GM19240 (cell line): ENCODE measurements around the gene NLRP3.

Source experiments
- DNase-seq: peaks from one replicate; pipeline ENCODE4 v3.0.0; 2011; ENCODE audit warnings: low spot score; ENCODE audit not compliant: insufficient read length

NLRP3 gene

GRCh38 chr1:247435759-247436147 lies 19.8 kb downstream of the NLRP3 start:
- DNase-seq, result no peak

GRCh38 chr1:247437551-247438505 lies 21.9 kb downstream of the NLRP3 start:
- no peak for DNase-seq

- DNase-seq, result peak; percentile 46
Observed at GRCh38 chr1:247440001-247440620, 24.1 kb downstream of the NLRP3 start.

DNA sequence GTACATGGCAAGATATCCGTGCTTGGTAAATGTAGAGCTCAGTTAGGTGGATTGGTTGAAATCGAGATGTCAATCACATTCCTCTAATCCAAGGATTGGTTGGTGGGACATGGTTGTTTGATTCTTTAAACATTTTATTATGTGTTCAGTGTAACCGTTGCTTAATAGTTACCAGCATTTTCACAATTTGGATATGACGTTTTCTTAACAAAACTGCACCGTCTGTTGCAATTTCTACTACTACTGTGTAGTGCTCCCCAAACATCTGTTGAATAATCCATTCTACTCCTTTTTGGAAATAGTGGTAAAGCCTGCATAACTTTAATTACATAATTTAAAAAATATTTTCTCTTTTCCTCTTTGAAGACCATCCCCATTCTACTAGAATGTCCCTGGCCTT lies 25.6 kb downstream of the NLRP3 start:
- no peak for DNase-seq

- no peak for DNase-seq
Observed at GRCh38 chr1:247442164-247442563, 26.2 kb downstream of the NLRP3 start.

DNA sequence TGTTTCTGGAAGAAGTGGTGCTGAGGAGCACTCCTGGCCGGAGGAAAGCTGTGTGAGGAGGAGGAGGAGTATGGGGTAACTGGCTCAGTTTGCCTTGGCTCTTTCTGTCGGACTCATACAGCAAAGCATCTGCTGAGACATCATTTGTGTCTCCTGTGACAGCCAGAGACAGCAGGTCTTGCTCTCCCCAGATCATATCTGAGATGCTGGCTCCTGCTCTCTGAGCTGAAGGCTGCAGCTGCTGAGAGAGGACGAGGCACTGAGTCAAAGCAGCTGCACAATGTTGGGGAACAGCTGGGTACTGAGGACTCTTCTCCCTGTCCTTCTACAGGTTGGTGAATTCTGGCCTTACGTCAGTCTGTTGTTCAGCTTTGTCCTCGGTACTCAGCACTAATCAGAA lies 27.7 kb downstream of the NLRP3 start:
- no peak for DNase-seq

DNA sequence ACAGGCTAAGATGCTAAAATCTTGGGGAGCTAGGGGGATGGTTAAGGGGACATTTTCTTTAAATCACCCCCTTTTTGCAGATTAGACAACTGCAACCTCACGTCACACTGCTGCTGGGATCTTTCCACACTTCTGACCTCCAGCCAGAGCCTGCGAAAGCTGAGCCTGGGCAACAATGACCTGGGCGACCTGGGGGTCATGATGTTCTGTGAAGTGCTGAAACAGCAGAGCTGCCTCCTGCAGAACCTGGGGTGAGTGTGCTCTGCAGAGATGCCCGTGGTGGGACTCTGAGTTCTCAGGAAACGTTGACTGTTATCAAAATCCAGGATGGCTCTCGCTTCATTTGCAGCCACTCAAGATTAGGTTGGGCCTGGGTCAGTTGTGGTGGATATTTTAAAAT lies 28.6 kb downstream of the NLRP3 start:
- DNase-seq, result no peak

DNA sequence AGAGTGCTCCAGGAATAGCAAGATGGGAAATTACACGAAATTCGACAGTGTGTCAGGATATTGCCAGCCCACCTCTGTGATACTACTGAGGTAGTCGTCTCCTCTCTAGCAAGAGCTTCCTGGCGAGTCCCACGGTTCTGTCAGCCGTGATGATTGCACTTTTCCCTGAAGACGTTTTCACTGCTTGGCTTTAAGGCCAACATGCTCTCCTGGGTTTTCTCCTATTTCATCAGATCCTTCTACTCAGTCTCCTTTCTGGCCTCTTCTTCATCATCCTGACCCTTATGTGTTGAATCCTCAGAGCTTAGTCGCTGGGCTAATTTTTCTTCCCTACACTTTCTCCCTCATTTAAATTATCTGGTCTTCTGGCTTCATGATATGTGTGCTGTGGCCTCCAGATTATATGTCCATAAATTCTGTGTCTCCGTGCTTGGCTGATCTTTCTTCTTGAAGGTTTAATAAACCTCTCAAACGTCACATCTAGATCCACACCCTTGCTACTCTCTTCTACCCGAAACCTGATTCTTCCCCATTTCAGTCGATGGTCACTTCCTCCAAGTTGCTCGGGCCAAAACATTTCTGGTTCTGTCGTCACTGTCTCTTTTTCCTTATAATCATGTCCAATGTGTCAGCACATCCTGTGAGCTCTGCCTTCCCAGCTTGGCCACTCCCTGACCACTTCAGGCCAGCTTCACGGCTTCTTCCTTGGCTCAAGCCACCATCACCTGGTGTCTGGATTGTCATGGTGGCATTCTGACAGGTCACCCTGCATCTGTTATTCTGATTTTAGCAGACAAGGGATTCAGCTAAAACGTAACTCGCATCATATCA lies 29.8 kb downstream of the NLRP3 start:
- DNase-seq, result no peak

DNA sequence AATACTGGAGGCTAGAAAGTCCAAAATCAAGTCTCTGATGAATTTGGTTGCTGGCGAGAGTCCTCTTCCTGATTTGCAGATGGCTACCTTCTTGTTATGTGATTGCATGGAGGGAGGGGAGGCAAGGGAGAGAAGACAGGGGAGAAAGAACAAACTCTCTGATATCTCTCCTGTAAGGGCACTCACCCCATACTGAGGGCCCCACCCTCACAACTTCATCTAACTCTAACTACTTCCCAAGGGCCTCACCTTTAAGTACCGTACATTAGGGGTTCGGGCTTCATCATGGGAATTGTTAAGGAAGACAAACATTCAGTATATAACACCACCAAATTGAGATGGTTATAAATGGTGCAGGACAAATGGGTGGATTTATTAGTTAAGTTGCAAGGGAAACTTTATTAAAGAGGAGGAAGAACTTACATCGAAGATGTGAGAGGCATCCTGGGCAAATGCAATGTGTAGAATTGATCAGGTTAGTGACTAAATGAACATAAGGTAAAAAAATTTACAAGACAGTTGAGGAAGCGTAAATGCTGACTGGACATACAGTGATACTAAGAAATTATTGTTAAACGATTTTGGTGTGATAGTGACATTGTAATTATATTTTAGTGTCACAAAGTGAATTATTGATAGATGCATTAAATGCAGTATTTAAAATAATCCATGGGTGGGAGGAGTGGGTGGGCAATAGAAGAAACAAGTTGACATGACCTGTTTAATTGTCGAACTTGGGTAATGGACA lies 31.4 kb downstream of the NLRP3 start:
- DNase-seq, result no peak

- DNase-seq, result no peak
Observed at GRCh38 chr1:247448107-247448791, 32.3 kb downstream of the NLRP3 start.

DNA sequence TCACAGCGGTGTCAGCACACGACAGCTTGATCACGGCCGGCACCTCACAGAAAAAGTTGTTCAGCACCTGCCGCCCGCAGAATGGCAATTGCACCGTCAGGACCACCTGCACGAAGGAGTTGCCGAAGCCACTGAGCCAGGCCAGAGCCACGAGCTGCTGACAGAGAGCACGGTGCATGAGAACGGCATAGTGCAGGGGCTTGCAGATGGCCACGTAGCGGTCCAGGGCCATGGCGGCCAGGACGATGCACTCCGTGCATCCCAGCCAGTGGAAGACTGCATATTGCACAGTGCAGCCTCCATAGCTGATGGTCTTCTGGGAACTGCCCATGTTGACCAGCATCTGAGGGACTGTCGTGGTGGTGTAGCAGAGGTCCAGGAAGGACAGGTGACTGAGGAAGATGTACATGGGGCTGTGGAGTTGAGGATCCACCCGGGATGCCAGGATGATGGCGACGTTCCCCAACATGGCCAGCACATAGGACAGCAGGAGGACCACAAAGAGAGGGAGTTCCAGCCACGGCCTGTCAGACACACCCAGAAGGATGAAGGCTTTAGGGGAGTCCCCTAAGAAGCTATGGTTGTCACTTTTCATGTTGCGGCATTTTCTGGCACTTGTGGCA lies 35.5 kb downstream of the NLRP3 start:
- DNase-seq, result no peak

DNA sequence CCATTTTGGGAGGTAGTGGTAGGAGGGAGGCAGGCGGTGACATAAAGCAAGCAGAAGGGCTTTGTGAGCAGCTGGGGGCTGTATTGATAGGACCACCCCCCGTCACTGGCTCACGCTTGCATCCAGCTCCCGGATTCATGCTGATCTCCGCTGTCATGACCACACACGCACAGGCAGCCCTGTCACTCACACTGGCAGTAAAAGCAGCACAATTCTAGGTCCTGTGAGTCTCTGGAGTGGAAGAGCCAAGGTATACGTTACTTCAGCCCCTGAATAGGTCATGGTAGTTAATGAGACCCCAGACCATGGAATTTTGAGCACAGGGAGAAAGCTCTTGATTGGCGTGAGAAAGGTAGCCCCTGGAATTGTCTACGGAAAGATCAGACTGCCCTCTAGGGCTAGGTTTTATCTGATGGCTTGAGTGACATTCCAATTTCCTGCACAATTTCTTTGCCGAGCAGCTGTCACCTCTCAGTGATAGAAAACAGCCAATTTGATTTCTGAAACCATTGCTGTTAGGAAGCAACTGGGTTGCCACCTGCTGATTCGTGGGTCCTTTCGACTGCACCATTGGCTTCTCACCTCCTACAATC lies 36.6 kb downstream of the NLRP3 start:
- DNase-seq, result no peak

DNA sequence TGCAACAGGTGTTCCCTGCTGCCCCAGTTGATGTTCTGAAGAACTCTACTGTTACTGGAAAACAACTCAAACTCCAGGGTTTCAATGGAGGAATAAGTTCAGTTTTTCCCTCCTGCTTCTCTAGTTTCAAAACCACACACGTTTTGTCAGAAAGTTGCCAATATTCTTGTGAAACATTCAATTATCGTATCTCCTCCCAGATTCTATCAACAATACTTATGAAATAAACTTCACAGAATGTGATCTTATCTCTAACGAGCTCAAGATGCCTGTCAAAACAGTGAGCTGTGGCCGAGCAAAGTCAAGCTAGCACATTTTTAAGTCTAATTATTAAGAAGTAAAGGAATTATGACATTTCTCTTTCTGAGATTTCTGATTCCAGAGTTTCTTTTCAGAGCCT lies 37.3 kb downstream of the NLRP3 start:
- DNase-seq, result no peak

- DNase-seq, result no peak
Observed at GRCh38 chr1:247453997-247454396, 38.0 kb downstream of the NLRP3 start.

DNA sequence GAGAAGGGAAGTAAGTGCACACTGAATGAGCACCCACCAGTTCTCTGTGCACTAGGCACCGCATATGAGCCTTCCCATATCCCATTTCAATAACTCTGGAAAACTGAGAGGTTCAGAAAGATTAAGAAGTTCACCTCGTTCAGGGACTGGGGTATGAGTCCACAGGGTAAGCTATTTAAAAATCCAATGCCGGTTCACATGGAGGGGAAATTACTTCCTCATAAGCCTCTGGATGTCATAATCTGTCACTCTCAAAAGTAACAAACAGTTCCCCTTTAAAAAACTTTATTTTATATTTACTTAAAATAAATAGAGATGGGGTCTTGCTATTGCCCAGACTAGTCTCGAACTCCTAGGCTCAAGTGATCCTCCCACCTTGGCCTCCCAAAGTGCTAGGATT lies 40.0 kb downstream of the NLRP3 start:
- no peak for DNase-seq

DNA sequence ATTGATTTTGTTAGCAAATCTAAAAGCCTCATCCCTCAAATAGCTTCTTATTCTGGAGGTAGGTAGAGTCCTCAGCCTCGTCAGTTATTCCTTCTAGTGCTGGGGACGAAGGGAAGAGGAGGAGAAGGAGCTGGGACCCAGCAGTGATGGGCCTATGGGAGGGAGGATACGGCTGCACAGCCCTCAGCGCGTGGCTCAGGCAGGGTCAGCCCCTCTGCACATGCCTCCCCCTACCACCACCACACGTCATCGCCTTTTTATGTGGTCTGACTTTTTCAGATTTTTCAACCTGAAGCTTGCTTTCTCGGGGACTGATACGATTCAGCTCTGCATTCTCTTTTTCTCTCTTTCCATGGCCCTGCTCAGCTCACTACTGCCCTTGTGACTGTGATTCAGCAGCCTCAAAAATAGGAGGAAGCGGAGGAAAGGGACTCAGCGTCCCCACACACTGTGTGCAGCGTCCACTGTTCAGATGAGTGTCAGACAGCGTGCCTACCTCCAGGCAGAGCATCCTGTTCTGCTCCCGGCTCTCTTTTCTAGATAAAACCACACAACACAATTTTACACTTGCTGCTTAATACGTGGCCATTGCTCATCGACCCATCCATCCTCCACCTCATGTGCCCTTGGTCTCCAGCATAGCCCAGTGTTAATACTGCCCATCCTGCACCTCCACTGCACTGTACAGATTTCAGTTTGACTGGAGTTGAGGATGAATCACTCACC lies 41.1 kb downstream of the NLRP3 start:
- no peak for DNase-seq

- DNase-seq, result no peak
Observed at GRCh38 chr1:247459507-247459906, 43.5 kb downstream of the NLRP3 start.

GRCh38 chr1:247465796-247466195 lies 49.8 kb downstream of the NLRP3 start:
- no peak for DNase-seq

DNA sequence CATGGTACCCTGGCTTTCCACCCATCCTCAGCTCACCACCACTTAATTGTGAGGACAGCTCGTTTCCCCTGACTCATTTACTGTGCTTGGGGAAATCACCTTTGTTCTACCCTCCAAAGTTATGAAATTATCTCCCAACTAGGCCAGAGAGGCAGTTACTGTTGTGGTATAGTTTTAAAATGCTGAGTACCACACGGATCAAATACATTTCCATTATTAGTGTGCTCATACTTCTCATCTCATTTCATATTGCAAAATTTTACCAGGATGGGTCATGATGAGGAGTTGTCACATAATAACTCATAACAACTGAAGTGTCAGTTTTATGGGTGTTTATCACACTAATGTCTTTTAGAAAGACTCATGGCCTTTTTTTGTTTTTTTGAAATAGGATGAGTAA lies 51.2 kb downstream of the NLRP3 start:
- no peak for DNase-seq
